Ovary (tissue), 9 donors: ENCODE measurements around the gene SETDB1. TPM values are rescaled to one million over a fixed set of nuclear protein-coding genes. Genes with fewer than 3 reads are reported as not detected.

ENCODE experiments used
- DNase-seq, 5 donors: peaks; one replicate each; pipeline ENCODE4 v3.0.0-alpha.2; 2019 to 2020
- H3K27ac ChIP-seq, 2 donors: fragments of 200-600 bp; one replicate each; pipeline versions ENCODE4 v1.5.1 to v1.8.0; 2019 to 2022
- H3K27me3 ChIP-seq: fragments of 200-600 bp; one replicate; pipeline ENCODE4 v1.8.0; 2022
- H3K36me3 ChIP-seq: fragments of 200-600 bp; sonication (generic); one replicate; pipeline ENCODE4 v1.5.1; 2019
- H3K4me1 ChIP-seq: one replicate; pipeline ENCODE4 v1.8.1; 2013; ENCODE audit warnings: mild to moderate bottlenecking, moderate library complexity; ENCODE audit not compliant: insufficient read depth
- H3K4me3 ChIP-seq: fragments of 200-600 bp; sonication (generic); one replicate; pipeline ENCODE4 v1.5.1; 2017
- H3K9me3 ChIP-seq, 2 donors: fragments of 200-600 bp in 1 of 2; sonication (generic) in 1 of 2; one replicate each; pipeline versions ENCODE4 v1.5.1 to v1.8.1; 2013 to 2019; ENCODE audit warnings: mild to moderate bottlenecking in 1 of 2, moderate library complexity in 1 of 2
- CTCF ChIP-seq, 3 donors: fragments of 450-650 bp in 2 of 3; fragments of 200-600 bp in 1 of 3; IDR thresholded peaks; one replicate each; pipeline versions ENCODE4 v1.5.1 to v1.8.0; 2016 to 2022; ENCODE audit warnings: antibody characterized with exemption in 3 of 3, mild to moderate bottlenecking in 1 of 3
- EP300 ChIP-seq: sonication (generic); formaldehyde crosslinking; IDR thresholded peaks from one replicate; pipeline ENCODE4 v1.6.1; 2017; ENCODE audit warnings: antibody characterized with exemption
- POLR2A ChIP-seq: fragments of 450-650 bp; IDR thresholded peaks from one replicate; pipeline ENCODE4 v1.6.1; 2017; ENCODE audit warnings: antibody characterized with exemption, mild to moderate bottlenecking, moderate library complexity
- WGBS, 3 donors: extraction: QIAGEN DNeasy Blood & Tissue Kit in 1 of 3; methylation state at CpG; one replicate each; pipeline versions ENCODE4 v1.1.5 to v1.1.7; 2013 to 2017; 5-methylcytosine and 5-hydroxymethylcytosine counted together
- intact Hi-C, 4 donors: fragments of 100-400 bp; cut with DNase I; formaldehyde crosslinking; loops; one replicate each; pipeline versions ENCODE4 v1.11.0 to v1.15.1; 2022 to 2023
- polyA plus RNA-seq, 2 donors: library from polyadenylated mRNA; stranded (reverse); fragments of 200-250 nt in 1 of 2; fragments of 350-450 nt in 1 of 2; fragmentation: Illumina TruSeq in 1 of 2; extraction: RNeasy Lipid Tissue Mini Kit (QIAGEN cat#74804) in 1 of 2; gene quantifications; one replicate each; pipeline ENCODE4 v1.2.3, GENCODE V29; 2013 to 2014
- total RNA-seq, 7 donors: library from RNA; depleted of rRNA in 2 of 7; stranded (reverse); fragments of >200 nt in 2 of 7; fragmentation: NEBNext Ultra II Directional in 3 of 7; extraction: Animal tissue kit (Norgen Biotek cat#: 25700) in 3 of 7; gene quantifications; one replicate each; pipeline versions ENCODE4 v1.1.0 to v1.2.4, GENCODE V29; 2016 to 2023
- donor health status: DM: no; HTN: no; CAD: no; lungs with moderate emphysema.
- donor health status: DM: no; HTN: no; CAD: no.
- donor health status: Bipolar disorder and iron deficiency.
- donor health status: DM: yes; HTN: yes; CAD: no.
- donor health status: DM: no; HTN: no; CAD: no.
- donor health status: DM: yes; HTN: yes; CAD: no.

The SETDB1 gene
- total and polyA plus RNA-seq, 9 donors, result 21.9 to 49.4 (median 40.9) TPM

GRCh38 chr1:150961756-150962155, 35.6 kb downstream of the SETDB1 start:
- 67 to 70% (median 68%) methylated on average over 4 of the region's 4 CpGs for WGBS, 3 donors
- no peaks in the 10 kb centered on the region for H3K36me3 ChIP-seq

GRCh38 chr1:150963321-150964163, 37.4 kb downstream of the SETDB1 start:
- no peaks in the 10 kb centered on the region for H3K9me3 ChIP-seq
- no peak overlapping the region for H3K4me3 ChIP-seq
- intact Hi-C loops, result no loop called here
- WGBS, 3 donors, result 85 to 87% (median 86%) methylated on average over 10 of the region's 10 CpGs
- no peaks in the 10 kb centered on the region for H3K27me3 ChIP-seq
- no peak for TF ChIP-seq CTCF (IDR thresholded peaks at IDR 0.05)
- no peak for TF ChIP-seq POLR2A
- no peak for TF ChIP-seq EP300
- no peaks in the 10 kb centered on the region for H3K36me3 ChIP-seq
- DNase-seq, result no peak
- H3K4me1 ChIP-seq, result no peaks in the 10 kb centered on the region
- no peak overlapping the region for H3K27ac ChIP-seq

More at GRCh38 chr1:150961756-150962155, 35.6 kb downstream of the SETDB1 start:
- Histone ChIP-seq H3K27ac (no peak overlapping the region), H3K4me1 (no peaks in the 10 kb centered on the region), H3K27me3 (no peaks in the 10 kb centered on the region), H3K9me3 (no peaks in the 10 kb centered on the region), H3K4me3 (no peak overlapping the region)
- DNase-seq, result no peak
- TF ChIP-seq EP300 (no peak), POLR2A (no peak), CTCF (IDR thresholded peaks at IDR 0.05) (no peak)
- intact Hi-C loops, result no loop called here

GRCh38 chr1:150964164-150964489, 38.0 kb downstream of the SETDB1 start:
- DNase-seq, result no peak

GRCh38 chr1:150965605-150966004, 39.4 kb downstream of the SETDB1 start:
- Histone ChIP-seq H3K9me3 (no peaks in the 10 kb centered on the region), H3K27ac (no peak overlapping the region), H3K36me3 (no peaks in the 10 kb centered on the region), H3K4me3 (no peak overlapping the region), H3K4me1 (peaks cover 2% of the 10 kb centered on the region), H3K27me3 (no peaks in the 10 kb centered on the region)
- intact Hi-C loops, result no loop called here
- WGBS, 3 donors, result 83% methylated on average over 4 of the region's 4 CpGs
- no peak for TF ChIP-seq POLR2A
- DNase-seq, result no peak

More at GRCh38 chr1:150964164-150964489, 38.0 kb downstream of the SETDB1 start:
- TF ChIP-seq CTCF (IDR thresholded peaks at IDR 0.05), result no peak
- no peak for TF ChIP-seq EP300
- TF ChIP-seq POLR2A, result no peak
- H3K27ac ChIP-seq, result no peak overlapping the region
- H3K36me3 ChIP-seq, result no peaks in the 10 kb centered on the region
- H3K9me3 ChIP-seq, result no peaks in the 10 kb centered on the region
- 71 to 80% (median 78%) methylated on average over 5 of the region's 5 CpGs for WGBS, 3 donors
- H3K4me3 ChIP-seq, result no peak overlapping the region
- H3K27me3 ChIP-seq, result no peaks in the 10 kb centered on the region
- H3K4me1 ChIP-seq, result no peaks in the 10 kb centered on the region
- intact Hi-C loops, result no loop called here

- no peaks in the 10 kb centered on the region for H3K27me3 ChIP-seq
- TF ChIP-seq POLR2A (no peak), CTCF (IDR thresholded peaks at IDR 0.05) (no peak), EP300 (no peak)
- no peaks in the 10 kb centered on the region for H3K9me3 ChIP-seq
- no peak for DNase-seq
- no peaks in the 10 kb centered on the region for H3K36me3 ChIP-seq
- WGBS, 3 donors, result 52 to 67% (median 61%) methylated on average over 6 of the region's 6 CpGs
- intact Hi-C loops, result no loop called here
- H3K4me1 ChIP-seq, result peaks cover 6% of the 10 kb centered on the region
- no peak overlapping the region for H3K4me3 ChIP-seq
- no peak overlapping the region for H3K27ac ChIP-seq
Measured at GRCh38 chr1:150966011-150966410, 39.8 kb downstream of the SETDB1 start.
